ENCODE data around the gene ATG2B. TPM values are rescaled to one million over a fixed set of nuclear protein-coding genes. Genes with fewer than 3 reads are reported as not detected.
A peak's percentile ranks its signal among the peaks of the same experiment; 100 is the strongest.

ATG2B gene
- total RNA-seq, 1 donor from 2014 or later: 24.5 TPM

GRCh38 chr14:96309133-96309895, 53.8 kb downstream of the ATG2B start:
- peak; percentile 54 for DNase-seq (ENCODE audit: low spot score)

GRCh38 chr14:96307434-96307833, 55.7 kb downstream of the ATG2B start:
- DNase-seq (ENCODE audit: low spot score): no peak

- no peak for DNase-seq (ENCODE audit: low spot score)
These were observed 58.2 kb downstream of the ATG2B start for GRCh38 chr14:96304956-96305355.

- DNase-seq (ENCODE audit: low spot score): no peak
These were observed 59.2 kb downstream of the ATG2B start for GRCh38 chr14:96303981-96304380.

GRCh38 chr14:96299441-96299840, 63.7 kb downstream of the ATG2B start:
- no peak for DNase-seq (ENCODE audit: low spot score)

GRCh38 chr14:96297997-96298515, 65.1 kb downstream of the ATG2B start:
- no peak for DNase-seq (ENCODE audit: low spot score)

- no peak for DNase-seq (ENCODE audit: low spot score)
These were observed 66.1 kb downstream of the ATG2B start for GRCh38 chr14:96297000-96297399.

GRCh38 chr14:96294246-96294645, 68.9 kb downstream of the ATG2B start:
- no peak for DNase-seq (ENCODE audit: low spot score)

GRCh38 chr14:96287856-96288255, 75.3 kb downstream of the ATG2B start:
- no peak for DNase-seq (ENCODE audit: low spot score)

GRCh38 chr14:96286251-96286650, 76.9 kb downstream of the ATG2B start:
- DNase-seq (ENCODE audit: low spot score): no peak

GRCh38 chr14:96285667-96286066, 77.5 kb downstream of the ATG2B start:
- peak; percentile 46 for DNase-seq (ENCODE audit: low spot score)

- DNase-seq (ENCODE audit: low spot score): no peak
These were observed 78.7 kb downstream of the ATG2B start for GRCh38 chr14:96284430-96284829.

- DNase-seq (ENCODE audit: low spot score): no peak
These were observed 79.1 kb downstream of the ATG2B start for GRCh38 chr14:96284008-96284407.

GRCh38 chr14:96281486-96281885, 81.7 kb downstream of the ATG2B start:
- DNase-seq (ENCODE audit: low spot score): no peak

GRCh38 chr14:96280104-96280503, 83.0 kb downstream of the ATG2B start:
- no peak for DNase-seq (ENCODE audit: low spot score)

- DNase-seq (ENCODE audit: low spot score): no peak
These were observed 83.6 kb downstream of the ATG2B start for GRCh38 chr14:96279564-96279963.

GRCh38 chr14:96277890-96278289, 85.3 kb downstream of the ATG2B start:
- DNase-seq (ENCODE audit: low spot score): no peak

- peak; percentile 68 for DNase-seq (ENCODE audit: low spot score)
These were observed 87.7 kb downstream of the ATG2B start for GRCh38 chr14:96275177-96276112.

GRCh38 chr14:96274543-96274942, 88.6 kb downstream of the ATG2B start:
- DNase-seq (ENCODE audit: low spot score): no peak

- DNase-seq (ENCODE audit: low spot score): no peak
These were observed 89.0 kb downstream of the ATG2B start for GRCh38 chr14:96274122-96274521.

- DNase-seq (ENCODE audit: low spot score): no peak
These were observed 89.5 kb downstream of the ATG2B start for GRCh38 chr14:96273629-96274028.

- DNase-seq (ENCODE audit: low spot score): no peak
These were observed 90.2 kb downstream of the ATG2B start for GRCh38 chr14:96272777-96273473.

Measured in mucosa of gallbladder (tissue), 1 donor.